ENCODE results near the gene SCRT2. TPM values are rescaled to one million over a fixed set of nuclear protein-coding genes. Genes with fewer than 3 reads are reported as not detected.

The SCRT2 gene
- total and polyA plus RNA-seq, 12 donors = not detected

GRCh38 chr20:721876-722275 lies 46.3 kb upstream of the SCRT2 start:
- Histone ChIP-seq H3K36me3 (replicated peaks in 1 of 2) (no peaks in the 10 kb centered on the region), H3K4me3 (no peak overlapping the region), H3K27ac (no peak overlapping the region), H3K27me3 (peaks cover 7% of the 10 kb centered on the region), H3K9me3 (replicated peaks in 1 of 3) (no peaks in the 10 kb centered on the region), H3K4me1 (replicated peaks in 1 of 2) (no peaks in the 10 kb centered on the region)
- DNase-seq = no peak
- intact Hi-C loops (cut with DNase I) = no loop called here
- TF ChIP-seq POLR2A (IDR thresholded peaks at IDR 0.05) (no peak), CTCF (IDR thresholded peaks at IDR 0.05) (no peak)
- 85 to 93% (median 90%) methylated on average over 4 of the region's 4 CpGs for WGBS, 4 donors

GRCh38 chr20:719816-720215 lies 44.2 kb upstream of the SCRT2 start:
- H3K36me3 ChIP-seq (replicated peaks in 1 of 2) = no peaks in the 10 kb centered on the region
- H3K27me3 ChIP-seq = peaks cover 7% of the 10 kb centered on the region
- intact Hi-C loops (cut with DNase I) = no loop called here
- WGBS, 4 donors = 62 to 77% (median 70%) methylated on average over 11 of the region's 11 CpGs
- H3K27ac ChIP-seq = no peak overlapping the region
- H3K4me3 ChIP-seq = no peak overlapping the region
- no peak for DNase-seq
- TF ChIP-seq POLR2A (IDR thresholded peaks at IDR 0.05) (no peak), CTCF (IDR thresholded peaks at IDR 0.05) (no peak)
- no peaks in the 10 kb centered on the region for H3K9me3 ChIP-seq (replicated peaks in 1 of 3)
- H3K4me1 ChIP-seq (replicated peaks in 1 of 2) = no peaks in the 10 kb centered on the region

- TF ChIP-seq POLR2A (IDR thresholded peaks at IDR 0.05) (no peak), CTCF (IDR thresholded peaks at IDR 0.05) (no peak)
- Histone ChIP-seq H3K27ac (no peak overlapping the region), H3K4me3 (no peak overlapping the region), H3K4me1 (replicated peaks in 1 of 2) (no peaks in the 10 kb centered on the region), H3K9me3 (replicated peaks in 1 of 3) (peaks cover 0 to under 1% (median 0%) of the 10 kb centered on the region in 3 donors), H3K36me3 (replicated peaks in 1 of 2) (no peaks in the 10 kb centered on the region), H3K27me3 (peaks cover 7% of the 10 kb centered on the region)
- intact Hi-C loops (cut with DNase I) = no loop called here
- no peak for DNase-seq
- 76 to 95% (median 87%) methylated on average over 4 to 5 of the region's 5 CpGs for WGBS, 4 donors
Observed at GRCh38 chr20:719068-719467, 43.5 kb upstream of the SCRT2 start.

GRCh38 chr20:717832-718231 lies 42.2 kb upstream of the SCRT2 start:
- no peak for TF ChIP-seq POLR2A (IDR thresholded peaks at IDR 0.05)
- no peak for TF ChIP-seq CTCF (IDR thresholded peaks at IDR 0.05)
- H3K27me3 ChIP-seq = peaks cover 5% of the 10 kb centered on the region
- intact Hi-C loops (cut with DNase I) = no loop called here
- H3K27ac ChIP-seq = no peak overlapping the region
- no peak overlapping the region for H3K4me3 ChIP-seq
- no peak for DNase-seq
- peaks cover 0 to 6% (median 0%) of the 10 kb centered on the region in 3 donors for H3K9me3 ChIP-seq (replicated peaks in 1 of 3)
- no peaks in the 10 kb centered on the region for H3K36me3 ChIP-seq (replicated peaks in 1 of 2)
- 49 to 69% (median 57%) methylated on average over 5 of the region's 5 CpGs for WGBS, 4 donors
- no peaks in the 10 kb centered on the region for H3K4me1 ChIP-seq (replicated peaks in 1 of 2)
